Stimulated activated CD4-positive, alpha-beta T cell treated with anti-CD3 and anti-CD28 coated beads, Interleukin-1b, Interleukin-23, amount 100 ng/mL, for 4 hours (primary cell): ENCODE results near the gene MYZAP.

Source experiments
- DNase-seq, 2 donors: peaks; one replicate each; pipeline ENCODE4 v3.0.0-alpha.2; 2020; ENCODE audit warnings: low read depth in 2 of 2

MYZAP gene

GRCh38 chr15:57696146-57696545, 104.4 kb downstream of the MYZAP start:
- no peak for DNase-seq

- no peak for DNase-seq
These were observed 105.9 kb downstream of the MYZAP start for GRCh38 chr15:57697588-57697987.

GRCh38 chr15:57698243-57698642, 106.5 kb downstream of the MYZAP start:
- DNase-seq = no peak

GRCh38 chr15:57698991-57699390, 107.3 kb downstream of the MYZAP start:
- no peak for DNase-seq

GRCh38 chr15:57703387-57703786, 111.7 kb downstream of the MYZAP start:
- DNase-seq = peak in 1 of 2 donors; percentile 12

GRCh38 chr15:57704441-57704840, 112.7 kb downstream of the MYZAP start:
- DNase-seq = no peak

- no peak for DNase-seq
These were observed 114.2 kb downstream of the MYZAP start for GRCh38 chr15:57705746-57706404.

GRCh38 chr15:57706405-57707209, 114.9 kb downstream of the MYZAP start, which contains the start of gene POLR2M:
Gene POLR2M, plus strand, starts transcription at chr15:57706714. Its CDS starts 129 bp downstream, at chr15:57706843.
- peak; percentile 75 to 81 for DNase-seq

GRCh38 chr15:57708047-57708446, 116.3 kb downstream of the MYZAP start:
- no peak for DNase-seq

GRCh38 chr15:57718309-57718708, 126.6 kb downstream of the MYZAP start:
- DNase-seq = no peak

GRCh38 chr15:57720867-57721266, 129.2 kb downstream of the MYZAP start:
- DNase-seq = no peak

GRCh38 chr15:57726411-57726810, 134.7 kb downstream of the MYZAP start:
- no peak for DNase-seq

GRCh38 chr15:57727031-57727430, 135.3 kb downstream of the MYZAP start:
- no peak for DNase-seq

GRCh38 chr15:57728436-57728835, 136.7 kb downstream of the MYZAP start:
- DNase-seq = no peak

- DNase-seq = no peak
These were observed 139.2 kb downstream of the MYZAP start for GRCh38 chr15:57730876-57731275.

GRCh38 chr15:57731530-57732103, 139.9 kb downstream of the MYZAP start:
- no peak for DNase-seq

- DNase-seq = peak; percentile 14 to 36
These were observed 141.0 kb downstream of the MYZAP start for GRCh38 chr15:57732526-57733331.

- no peak for DNase-seq
These were observed 143.2 kb downstream of the MYZAP start for GRCh38 chr15:57734860-57735259.
